Colonic mucosa (tissue), 4 donors: Measurements from ENCODE around the gene USP9Y. TPM values are rescaled to one million over a fixed set of nuclear protein-coding genes. Genes with fewer than 3 reads are reported as not detected.

ENCODE experiments used
- DNase-seq: peaks from one replicate; pipeline ENCODE4 v3.0.0-alpha.2; 2020
- H3K27ac ChIP-seq: fragments of 200-600 bp; one replicate; pipeline ENCODE4 v1.8.0; 2021
- H3K27me3 ChIP-seq: fragments of 200-600 bp; one replicate; pipeline ENCODE4 v1.8.0; 2021
- H3K36me3 ChIP-seq: fragments of 200-600 bp; one replicate; pipeline ENCODE4 v1.8.0; 2021
- H3K4me1 ChIP-seq: fragments of 200-600 bp; one replicate; pipeline ENCODE4 v1.8.0; 2021; ENCODE audit warnings: mild to moderate bottlenecking
- H3K4me3 ChIP-seq: fragments of 200-600 bp; one replicate; pipeline ENCODE4 v1.8.0; 2021
- H3K9ac ChIP-seq, 2 donors: one replicate each; pipeline ENCODE4 v1.7.0; 2013; ENCODE audit warnings: control low read depth in 2 of 2, low read depth in 2 of 2, low read length in 2 of 2
- H3K9me3 ChIP-seq: fragments of 200-600 bp; one replicate; pipeline ENCODE4 v1.8.0; 2021
- intact Hi-C: fragments of 100-400 bp; cut with DNase I; formaldehyde crosslinking; loops from one replicate; pipeline ENCODE4 v1.14.1; 2022
- total RNA-seq, 2 donors: library from RNA; stranded (reverse); fragmentation: NEBNext Ultra II Directional in 1 of 2; extraction: Animal tissue kit (Norgen Biotek cat#: 25700) in 1 of 2; gene quantifications; one replicate each; pipeline ENCODE4 v1.2.1, GENCODE V29; 2021
- TF ChIP-seq, protein P1 (sequence below): fragments of 200-600 bp; IDR thresholded peaks from one replicate; pipeline ENCODE4 v1.8.0; 2022; ENCODE audit warnings: antibody characterized with exemption, mild to moderate bottlenecking
- donor health status: healthy.
- donor health status: DM: no; HTN: no; CAD: no.
- donor health status: DM: no; HTN: no; CAD: no.

USP9Y gene
- total RNA-seq, 2 donors from 2014 or later = 0.07 TPM; not detected in 1

DNA sequence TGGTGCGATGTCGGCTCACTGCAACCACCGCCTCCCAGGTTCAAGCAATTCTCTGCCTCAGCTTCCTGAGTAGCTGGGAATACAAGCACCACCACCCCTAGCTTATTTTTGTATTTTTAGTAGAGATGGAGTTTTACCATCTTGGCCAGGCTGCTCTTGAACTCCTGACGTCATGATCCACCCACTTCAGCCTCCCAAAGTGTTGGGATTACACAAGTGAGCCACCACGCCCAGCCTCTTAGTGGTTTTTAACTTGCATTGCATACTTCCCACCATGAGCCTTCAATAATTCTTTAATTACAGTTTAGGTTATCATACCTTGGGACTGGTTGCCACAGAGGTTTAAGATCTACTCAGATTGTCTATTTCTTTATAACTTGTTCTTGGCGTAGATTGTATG is 14.3 kb downstream of the USP9Y start:
- TF ChIP-seq, protein P1, sequence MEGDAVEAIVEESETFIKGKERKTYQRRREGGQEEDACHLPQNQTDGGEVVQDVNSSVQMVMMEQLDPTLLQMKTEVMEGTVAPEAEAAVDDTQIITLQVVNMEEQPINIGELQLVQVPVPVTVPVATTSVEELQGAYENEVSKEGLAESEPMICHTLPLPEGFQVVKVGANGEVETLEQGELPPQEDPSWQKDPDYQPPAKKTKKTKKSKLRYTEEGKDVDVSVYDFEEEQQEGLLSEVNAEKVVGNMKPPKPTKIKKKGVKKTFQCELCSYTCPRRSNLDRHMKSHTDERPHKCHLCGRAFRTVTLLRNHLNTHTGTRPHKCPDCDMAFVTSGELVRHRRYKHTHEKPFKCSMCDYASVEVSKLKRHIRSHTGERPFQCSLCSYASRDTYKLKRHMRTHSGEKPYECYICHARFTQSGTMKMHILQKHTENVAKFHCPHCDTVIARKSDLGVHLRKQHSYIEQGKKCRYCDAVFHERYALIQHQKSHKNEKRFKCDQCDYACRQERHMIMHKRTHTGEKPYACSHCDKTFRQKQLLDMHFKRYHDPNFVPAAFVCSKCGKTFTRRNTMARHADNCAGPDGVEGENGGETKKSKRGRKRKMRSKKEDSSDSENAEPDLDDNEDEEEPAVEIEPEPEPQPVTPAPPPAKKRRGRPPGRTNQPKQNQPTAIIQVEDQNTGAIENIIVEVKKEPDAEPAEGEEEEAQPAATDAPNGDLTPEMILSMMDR = no peak
- no peaks in the 10 kb centered on the region for H3K36me3 ChIP-seq
- no peak overlapping the region for H3K27ac ChIP-seq
- H3K4me3 ChIP-seq = no peak overlapping the region
- no peak overlapping the region for H3K9ac ChIP-seq
- intact Hi-C loops = no loop called here
- DNase-seq = no peak
- no peaks in the 10 kb centered on the region for H3K4me1 ChIP-seq
- no peaks in the 10 kb centered on the region for H3K27me3 ChIP-seq
- no peaks in the 10 kb centered on the region for H3K9me3 ChIP-seq

DNA sequence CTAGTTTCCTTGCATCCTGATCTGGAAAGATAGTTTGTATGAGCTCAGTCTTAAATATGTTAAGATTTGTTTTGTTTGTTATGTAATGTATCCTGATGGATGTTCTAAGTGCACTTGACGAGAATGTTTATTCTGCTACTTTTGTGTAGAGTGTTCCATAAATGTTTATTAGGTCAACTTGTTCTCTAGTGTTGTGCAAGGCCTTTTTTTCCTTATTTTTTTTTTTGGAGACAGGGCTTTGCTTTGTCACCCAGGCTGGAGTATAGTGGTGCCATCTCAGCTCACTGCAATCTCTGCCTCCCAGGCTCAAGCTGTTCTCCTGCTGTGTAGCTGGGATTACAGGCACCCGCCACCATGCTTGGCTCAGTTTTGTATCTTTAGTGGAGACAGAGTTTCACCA is 28.7 kb downstream of the USP9Y start:
- intact Hi-C loops = no loop called here
- Histone ChIP-seq H3K27me3 (no peaks in the 10 kb centered on the region), H3K4me3 (no peak overlapping the region), H3K9me3 (no peaks in the 10 kb centered on the region), H3K36me3 (no peaks in the 10 kb centered on the region), H3K4me1 (no peaks in the 10 kb centered on the region), H3K27ac (no peak overlapping the region), H3K9ac (no peak overlapping the region)
- DNase-seq = no peak
- TF ChIP-seq, protein P1 = no peak

DNA sequence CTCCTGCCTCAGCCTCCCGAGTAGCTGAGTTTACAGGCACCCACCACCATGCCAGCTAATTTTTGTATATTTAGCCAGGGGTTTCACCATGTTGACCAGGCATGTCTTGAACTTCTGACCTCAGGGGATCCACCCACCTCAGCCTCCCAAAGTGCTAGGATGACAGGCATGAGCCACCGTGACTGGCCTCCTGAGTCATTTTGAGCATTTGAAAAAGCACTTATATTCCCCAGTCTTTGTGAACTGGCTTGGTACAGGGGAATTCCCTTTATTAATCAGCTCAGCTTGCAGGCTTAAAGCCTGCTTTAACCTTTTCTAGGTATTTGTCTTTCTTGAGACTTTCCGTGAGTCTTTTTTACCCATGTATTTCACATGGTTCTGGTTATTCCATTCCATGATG is 32.6 kb downstream of the USP9Y start:
- Histone ChIP-seq H3K9ac (no peak overlapping the region), H3K36me3 (no peaks in the 10 kb centered on the region), H3K9me3 (no peaks in the 10 kb centered on the region), H3K4me3 (no peak overlapping the region), H3K27me3 (no peaks in the 10 kb centered on the region), H3K4me1 (no peaks in the 10 kb centered on the region), H3K27ac (no peak overlapping the region)
- intact Hi-C loops = no loop called here
- TF ChIP-seq, protein P1 = no peak
- DNase-seq = no peak

DNA sequence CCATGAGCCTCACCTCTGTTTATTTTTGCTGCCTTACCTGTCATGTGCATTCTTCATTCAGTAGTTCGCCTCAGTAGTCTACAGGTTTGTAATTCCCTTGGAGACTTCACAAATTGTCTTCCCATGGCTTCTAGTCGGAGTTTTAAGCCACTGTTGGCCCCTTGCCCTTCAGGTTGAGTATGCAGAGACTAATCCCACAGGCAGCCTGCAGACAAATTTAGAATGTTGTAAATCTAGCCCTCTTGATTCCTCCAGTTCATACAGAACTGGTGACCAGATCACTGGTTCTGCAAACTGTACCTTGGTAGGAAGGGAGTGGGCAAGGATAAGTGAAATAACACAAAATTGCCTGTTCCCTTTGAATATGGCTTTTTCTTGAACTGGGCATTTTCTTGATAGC is 33.0 kb downstream of the USP9Y start:
- Histone ChIP-seq H3K27me3 (no peaks in the 10 kb centered on the region), H3K4me1 (no peaks in the 10 kb centered on the region), H3K4me3 (no peak overlapping the region), H3K27ac (no peak overlapping the region), H3K9ac (no peak overlapping the region), H3K9me3 (no peaks in the 10 kb centered on the region), H3K36me3 (no peaks in the 10 kb centered on the region)
- TF ChIP-seq, protein P1 = no peak
- no peak for DNase-seq
- intact Hi-C loops = no loop called here

DNA sequence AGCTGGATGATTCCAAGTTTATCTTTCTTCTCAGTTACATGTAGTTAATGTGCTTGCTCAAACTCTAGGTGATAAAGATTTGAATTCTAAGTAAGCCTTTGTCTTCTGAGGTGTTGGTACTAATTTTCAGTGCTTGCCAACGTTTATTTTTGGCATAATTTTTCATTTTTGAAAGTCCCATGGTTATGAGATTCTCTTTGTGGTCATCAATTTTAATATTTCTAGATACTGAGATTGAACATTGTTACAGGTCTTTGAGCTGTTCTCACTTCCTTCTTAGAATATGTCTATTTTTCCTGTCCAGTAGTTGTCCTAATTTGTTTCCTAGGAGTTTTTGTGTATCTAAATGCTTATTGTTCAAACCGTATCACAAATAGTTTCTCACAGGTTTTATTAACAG is 40.4 kb downstream of the USP9Y start:
- Histone ChIP-seq H3K9me3 (no peaks in the 10 kb centered on the region), H3K36me3 (no peaks in the 10 kb centered on the region), H3K4me1 (no peaks in the 10 kb centered on the region), H3K4me3 (no peak overlapping the region), H3K27ac (no peak overlapping the region), H3K27me3 (no peaks in the 10 kb centered on the region), H3K9ac (no peak overlapping the region)
- DNase-seq = no peak
- TF ChIP-seq, protein P1 = no peak
- intact Hi-C loops = no loop called here

DNA sequence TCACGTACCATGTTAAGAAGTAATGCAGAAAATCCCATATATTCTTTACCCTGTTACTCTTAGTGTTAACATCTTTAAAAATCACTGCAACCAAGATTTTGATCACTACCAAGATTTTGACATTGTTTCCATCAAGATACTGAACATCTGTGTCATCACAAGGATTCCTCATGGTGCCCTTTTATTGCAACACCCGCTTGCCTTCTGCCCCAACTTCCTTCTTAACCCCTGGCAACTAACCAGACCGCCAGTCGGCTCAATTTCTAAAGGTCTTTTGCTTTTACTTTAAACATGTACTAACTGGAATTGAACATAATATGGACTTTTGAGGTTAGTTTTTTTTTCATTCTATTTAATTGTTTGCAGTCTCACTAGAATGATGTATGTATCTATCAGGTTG is 41.7 kb downstream of the USP9Y start:
- TF ChIP-seq, protein P1 = no peak
- no peak overlapping the region for H3K9ac ChIP-seq
- intact Hi-C loops = no loop called here
- no peaks in the 10 kb centered on the region for H3K9me3 ChIP-seq
- no peaks in the 10 kb centered on the region for H3K4me1 ChIP-seq
- no peaks in the 10 kb centered on the region for H3K36me3 ChIP-seq
- DNase-seq = no peak
- H3K4me3 ChIP-seq = no peak overlapping the region
- no peaks in the 10 kb centered on the region for H3K27me3 ChIP-seq
- no peak overlapping the region for H3K27ac ChIP-seq
